Testis (tissue), 3 donors: ENCODE results near the gene BCORL1. TPM values are rescaled to one million over a fixed set of nuclear protein-coding genes. Genes with fewer than 3 reads are reported as not detected.
A peak's percentile ranks its signal among the peaks of the same experiment; 100 is the strongest.

Experiments used
- DNase-seq: peaks from one replicate; pipeline ENCODE4 v3.0.0-alpha.2; 2019
- H3K27ac ChIP-seq, 2 donors: fragments of 200-600 bp; sonication (generic); one replicate each; pipeline ENCODE4 v1.5.1; 2019
- H3K27me3 ChIP-seq: fragments of 200-600 bp; sonication (generic); one replicate; pipeline ENCODE4 v1.5.1; 2019
- H3K36me3 ChIP-seq: fragments of 200-600 bp; sonication (generic); one replicate; pipeline ENCODE4 v1.5.1; 2017; ENCODE audit warnings: low read depth; ENCODE audit errors: missing control alignments
- H3K4me1 ChIP-seq: fragments of 200-600 bp; sonication (generic); one replicate; pipeline ENCODE4 v1.5.1; 2019
- H3K4me3 ChIP-seq, 2 donors: fragments of 200-600 bp; sonication (generic); one replicate each; pipeline ENCODE4 v1.5.1; 2017 to 2019
- H3K9me3 ChIP-seq: fragments of 200-600 bp; sonication (generic); one replicate; pipeline ENCODE4 v1.5.1; 2017
- POLR2A ChIP-seq: fragments of 450-650 bp; IDR thresholded peaks from one replicate; pipeline ENCODE4 v1.6.1; 2017; ENCODE audit warnings: antibody characterized with exemption, mild to moderate bottlenecking, moderate library complexity
- WGBS, 2 donors: methylation state at CpG; one replicate each; pipeline ENCODE4 v1.1.5; 2018; 5-methylcytosine and 5-hydroxymethylcytosine counted together
- intact Hi-C: fragments of 100-400 bp; cut with DNase I; formaldehyde crosslinking; loops from one replicate; pipeline ENCODE4 v1.15.1; 2023; ENCODE audit warnings: low total_unique reads
- polyA plus RNA-seq: library from polyadenylated mRNA; stranded (reverse); fragments of 350-450 nt; fragmentation: Illumina TruSeq; extraction: RNeasy Lipid Tissue Mini Kit (QIAGEN cat#74804); gene quantifications from one replicate; pipeline ENCODE4 v1.2.3, GENCODE V29; 2014; ENCODE audit warnings: low read depth, low replicate concordance; ENCODE audit not compliant: insufficient read depth
- total RNA-seq, 2 donors: library from RNA; depleted of rRNA; stranded (reverse); fragments of >200 nt; gene quantifications; one replicate each; pipeline ENCODE4 v1.2.3, GENCODE V29; 2016
- TF ChIP-seq, protein P1 (sequence below), 3 experiments: fragments of 450-650 bp in 2 of 3; fragments of 200-600 bp in 1 of 3; sonication (generic) in 1 of 3; IDR thresholded peaks; one replicate each; pipeline ENCODE4 v1.5.1; 2016 to 2019; ENCODE audit warnings: antibody characterized with exemption in 3 of 3, mild to moderate bottlenecking in 2 of 3, moderate library complexity in 1 of 3

Gene BCORL1
- total and polyA plus RNA-seq, 3 donors from 2014 or later: 27.7 to 33.1 (median 32.3) TPM

DNA sequence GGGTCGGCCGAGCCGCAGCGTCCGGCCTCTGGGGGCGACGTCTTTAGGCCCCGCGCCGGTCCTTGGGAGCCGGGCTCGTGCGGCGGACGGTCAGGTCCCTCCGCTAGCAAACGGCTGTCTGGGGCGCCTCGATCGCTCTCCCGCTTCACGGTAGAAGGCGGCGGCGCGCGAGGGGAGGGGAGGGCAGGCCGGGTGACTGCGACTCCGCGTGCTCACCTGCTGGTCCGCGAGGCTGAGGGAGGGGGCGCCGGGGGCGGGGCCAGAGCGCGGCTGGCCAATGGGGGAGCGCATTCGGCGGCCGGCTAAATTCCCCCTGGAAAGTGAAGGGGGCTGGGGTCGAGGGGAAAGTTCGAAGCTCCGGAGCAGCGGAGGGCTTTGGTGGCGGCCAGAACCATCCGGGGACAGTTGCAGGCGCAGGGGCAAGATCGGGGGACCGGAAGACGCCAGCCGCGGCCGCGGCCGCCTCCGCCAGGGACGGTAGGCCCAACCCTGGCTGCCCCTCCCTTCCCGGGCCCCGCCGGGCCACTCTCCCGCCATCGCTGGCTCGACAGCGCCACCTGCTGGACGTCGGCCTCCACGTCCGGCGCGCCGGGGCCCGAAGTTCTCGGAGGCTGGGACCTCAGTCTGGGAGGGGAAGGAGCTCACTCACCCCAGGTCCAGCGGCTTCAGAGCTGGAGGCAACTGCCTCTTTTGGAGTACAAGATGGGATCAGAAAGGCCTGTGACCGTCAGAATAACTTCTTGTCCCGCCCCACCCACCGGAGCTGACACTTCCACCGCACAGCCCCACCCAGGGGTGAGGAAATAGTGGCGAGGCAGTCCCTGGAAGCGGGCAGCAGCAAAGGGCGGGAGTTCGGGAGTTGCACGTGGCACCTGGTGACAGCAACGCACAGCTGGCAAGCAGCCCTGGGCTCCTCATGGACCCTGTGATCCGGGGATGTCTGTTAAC lies 78.0 kb downstream of the BCORL1 start:
- peak; percentile 76 for DNase-seq
- H3K4me1 ChIP-seq: no peaks in the 10 kb centered on the region
- H3K27ac ChIP-seq: peak overlapping the region in 1 of 2 donors; percentile 18
- no peaks in the 10 kb centered on the region for H3K9me3 ChIP-seq
- intact Hi-C loops: no loop called here
- 0% methylated on average over 11 of the region's 87 CpGs; no CpG with 5 or more reads in 1 of the 2 donors for WGBS, 2 donors
- H3K4me3 ChIP-seq: peak overlapping the region; percentile 50 to 52
- H3K27me3 ChIP-seq: no peaks in the 10 kb centered on the region
- H3K36me3 ChIP-seq: no peaks in the 10 kb centered on the region
- TF ChIP-seq, protein P1, sequence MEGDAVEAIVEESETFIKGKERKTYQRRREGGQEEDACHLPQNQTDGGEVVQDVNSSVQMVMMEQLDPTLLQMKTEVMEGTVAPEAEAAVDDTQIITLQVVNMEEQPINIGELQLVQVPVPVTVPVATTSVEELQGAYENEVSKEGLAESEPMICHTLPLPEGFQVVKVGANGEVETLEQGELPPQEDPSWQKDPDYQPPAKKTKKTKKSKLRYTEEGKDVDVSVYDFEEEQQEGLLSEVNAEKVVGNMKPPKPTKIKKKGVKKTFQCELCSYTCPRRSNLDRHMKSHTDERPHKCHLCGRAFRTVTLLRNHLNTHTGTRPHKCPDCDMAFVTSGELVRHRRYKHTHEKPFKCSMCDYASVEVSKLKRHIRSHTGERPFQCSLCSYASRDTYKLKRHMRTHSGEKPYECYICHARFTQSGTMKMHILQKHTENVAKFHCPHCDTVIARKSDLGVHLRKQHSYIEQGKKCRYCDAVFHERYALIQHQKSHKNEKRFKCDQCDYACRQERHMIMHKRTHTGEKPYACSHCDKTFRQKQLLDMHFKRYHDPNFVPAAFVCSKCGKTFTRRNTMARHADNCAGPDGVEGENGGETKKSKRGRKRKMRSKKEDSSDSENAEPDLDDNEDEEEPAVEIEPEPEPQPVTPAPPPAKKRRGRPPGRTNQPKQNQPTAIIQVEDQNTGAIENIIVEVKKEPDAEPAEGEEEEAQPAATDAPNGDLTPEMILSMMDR (IDR thresholded peaks at IDR 0.05): peak; percentile 81 to 93 (median 87)
- TF ChIP-seq POLR2A: no peak

DNA sequence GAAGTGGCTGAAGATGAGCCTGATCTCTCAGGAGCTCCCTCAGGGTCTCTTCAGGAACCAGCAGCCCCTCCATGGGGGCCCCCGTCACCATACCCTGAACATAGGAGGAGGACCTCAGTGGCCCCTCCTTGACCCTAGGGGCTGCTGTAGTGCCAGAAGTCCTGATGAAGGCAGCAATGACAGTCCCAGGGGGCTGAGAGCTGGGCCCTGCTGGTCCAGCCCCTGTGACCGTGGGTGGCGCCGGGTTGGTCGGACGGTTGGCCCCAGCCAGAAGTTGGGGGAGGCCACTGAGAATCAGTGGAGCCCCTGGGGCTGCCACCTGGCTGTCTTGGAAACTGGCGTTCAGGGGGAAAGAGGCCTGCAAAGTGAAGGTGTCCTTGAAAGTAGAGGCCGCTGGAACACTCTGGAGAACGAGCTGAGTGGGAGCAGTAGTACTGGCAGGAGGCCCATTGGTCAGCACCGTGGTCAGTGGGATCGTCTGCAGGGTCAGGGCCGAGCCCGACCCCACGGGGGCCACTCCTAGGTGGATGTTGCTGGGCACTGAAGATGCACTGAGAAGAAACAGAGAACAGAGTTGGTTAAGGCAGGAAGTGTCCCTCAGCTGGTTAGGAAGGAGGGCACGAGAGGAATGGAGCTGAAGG lies 84.7 kb downstream of the BCORL1 start:
- WGBS, 2 donors: 39 to 47% methylated on average over 6 to 9 of the region's 15 CpGs
- peak; percentile 36 for DNase-seq
- intact Hi-C loops: no loop called here
- H3K36me3 ChIP-seq: no peaks in the 10 kb centered on the region
- no peaks in the 10 kb centered on the region for H3K9me3 ChIP-seq
- TF ChIP-seq, protein P1 (IDR thresholded peaks at IDR 0.05): no peak
- no peak for TF ChIP-seq POLR2A
- H3K27ac ChIP-seq: no peak overlapping the region
- H3K4me1 ChIP-seq: no peaks in the 10 kb centered on the region
- H3K27me3 ChIP-seq: no peaks in the 10 kb centered on the region
- no peak overlapping the region for H3K4me3 ChIP-seq

DNA sequence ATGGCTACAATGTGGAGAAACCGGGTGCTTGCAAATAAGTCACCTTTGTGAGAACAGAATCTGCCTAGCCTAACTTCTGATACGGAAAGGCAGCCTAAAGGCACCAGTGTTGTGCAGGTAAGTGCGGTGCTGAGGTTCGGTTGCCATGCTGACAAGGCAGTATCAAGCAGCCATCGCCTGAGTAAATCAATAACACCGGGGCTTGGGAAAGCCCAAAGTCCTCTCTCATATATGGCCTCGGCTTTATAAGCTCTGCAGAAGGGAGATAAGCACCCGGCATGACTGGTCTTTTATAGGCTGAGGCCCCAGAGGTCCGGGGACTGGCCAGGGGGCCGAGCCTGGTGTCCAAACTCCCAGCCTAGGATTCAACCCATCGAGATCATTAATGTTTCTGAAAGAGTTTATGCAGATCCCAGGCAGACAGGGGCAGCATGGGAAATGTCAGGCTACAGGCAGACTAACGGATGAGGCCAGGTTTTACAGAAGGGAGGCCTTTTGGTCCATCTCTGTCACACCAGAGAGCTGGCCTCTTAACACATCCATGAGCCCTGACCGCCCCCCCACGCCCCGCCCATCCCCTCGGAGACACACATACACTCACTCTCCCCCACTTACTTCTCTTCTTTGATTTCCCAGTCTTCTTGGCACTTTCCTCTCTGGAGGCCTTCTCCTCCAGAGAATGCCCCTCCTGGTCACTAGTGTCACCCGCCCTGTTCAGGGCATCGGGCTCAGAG lies 89.3 kb downstream of the BCORL1 start:
- intact Hi-C loops: loop anchor here (10.0 kb wide), 1 partner anchor 113 kb away; no protein-coding TSS in a partner anchor

DNA sequence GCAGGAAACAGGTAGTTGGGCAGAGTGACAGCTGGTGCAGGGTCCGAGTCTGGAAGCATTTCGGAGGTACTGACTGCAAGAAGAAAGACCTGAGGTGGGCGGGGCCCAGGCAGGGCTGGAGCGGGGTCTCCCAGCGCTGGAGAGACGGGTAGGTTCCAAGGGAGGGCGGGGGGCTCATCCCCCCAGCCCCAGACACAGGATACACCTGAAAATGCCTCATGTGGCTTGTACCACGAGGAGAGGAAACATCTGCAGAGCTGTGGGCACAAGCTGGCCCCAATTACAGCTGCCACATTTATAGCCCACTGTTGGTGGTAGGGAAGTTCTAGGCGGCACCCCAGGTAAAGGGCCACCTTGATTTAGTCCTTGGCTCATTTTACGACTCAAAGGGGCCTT lies 89.9 kb downstream of the BCORL1 start:
- no peaks in the 10 kb centered on the region for H3K36me3 ChIP-seq
- no peak overlapping the region for H3K27ac ChIP-seq
- no peak for TF ChIP-seq POLR2A
- TF ChIP-seq, protein P1 (IDR thresholded peaks at IDR 0.05): no peak
- no peaks in the 10 kb centered on the region for H3K4me1 ChIP-seq
- DNase-seq: no peak
- intact Hi-C loops: loop anchor here (10.0 kb wide), 1 partner anchor 112 kb away; no protein-coding TSS in a partner anchor
- no peak overlapping the region for H3K4me3 ChIP-seq
- H3K27me3 ChIP-seq: no peaks in the 10 kb centered on the region
- H3K9me3 ChIP-seq: no peaks in the 10 kb centered on the region
- 92 to 96% methylated on average over 9 to 10 of the region's 10 CpGs for WGBS, 2 donors

More for the DNA sequence above, 89.3 kb downstream of the BCORL1 start:
- H3K27ac ChIP-seq: no peak overlapping the region
- WGBS, 2 donors: 85 to 95% methylated on average over 4 to 16 of the region's 18 CpGs
- TF ChIP-seq, protein P1 (IDR thresholded peaks at IDR 0.05): no peak
- TF ChIP-seq POLR2A: no peak
- no peaks in the 10 kb centered on the region for H3K9me3 ChIP-seq
- H3K4me1 ChIP-seq: no peaks in the 10 kb centered on the region
- H3K27me3 ChIP-seq: no peaks in the 10 kb centered on the region
- no peak overlapping the region for H3K4me3 ChIP-seq
- H3K36me3 ChIP-seq: no peaks in the 10 kb centered on the region
- DNase-seq: no peak
